SU-DHL-6 (cell line): ENCODE results near the gene KCNK2.

Experiments
- H2AFZ ChIP-seq: fragments of 200-600 bp; sonication (generic); 2 replicates; pipeline ENCODE4 v1.6.1; 2014; ENCODE audit warnings: low read depth, mild to moderate bottlenecking, moderate library complexity, mixed read lengths, antibody characterized with exemption, low read length; ENCODE audit not compliant: severe bottlenecking
- H3F3A ChIP-seq: fragments of 200-600 bp; shearing (Covaris generic); 2 replicates; pipeline ENCODE4 v1.6.0; 2016; ENCODE audit warnings: antibody characterized with exemption, mild to moderate bottlenecking; ENCODE audit not compliant: insufficient read depth
- H3K27ac ChIP-seq: fragments of 200-600 bp; sonication (generic); 2 replicates; pipeline ENCODE4 v1.5.1; 2016; ENCODE audit warnings: low read depth, mild to moderate bottlenecking, low read length, moderate library complexity, mixed read lengths
- H3K27me3 ChIP-seq: fragments of 200-600 bp; sonication (generic), shearing (Covaris generic); 2 replicates; pipeline ENCODE4 v1.6.0; 2014; ENCODE audit warnings: mild to moderate bottlenecking, low read length
- H3K36me3 ChIP-seq: fragments of 200-600 bp; sonication (generic); 2 replicates; pipeline ENCODE4 v1.6.1; 2014; ENCODE audit warnings: mild to moderate bottlenecking, low read length, mixed read lengths
- H3K4me2 ChIP-seq: fragments of 300-600, 200-600 bp; shearing (Covaris generic), sonication (generic); 2 replicates; pipeline ENCODE4 v1.6.0; 2014; ENCODE audit warnings: low read length, low read depth, mild to moderate bottlenecking; ENCODE audit not compliant: poor library complexity, severe bottlenecking
- H3K4me3 ChIP-seq: fragments of 200-600 bp; sonication (generic); 2 replicates; pipeline ENCODE4 v1.5.1; 2014; ENCODE audit warnings: antibody characterized with exemption, low read length, mild to moderate bottlenecking, mixed read lengths; ENCODE audit not compliant: insufficient read depth, poor library complexity, severe bottlenecking
- H3K79me2 ChIP-seq: fragments of 200-600 bp; sonication (generic); 2 replicates; pipeline ENCODE4 v1.6.1; 2014; ENCODE audit warnings: mild to moderate bottlenecking, low read length, moderate library complexity; ENCODE audit not compliant: insufficient read depth
- H3K9ac ChIP-seq: fragments of 200-600 bp; sonication (generic); 2 replicates; pipeline ENCODE4 v1.7.0; 2014; ENCODE audit warnings: mild to moderate bottlenecking, low read length
- H3K9me2 ChIP-seq: fragments of 200-600 bp; sonication (generic); replicated peaks from 2 replicates; pipeline ENCODE4 v1.6.1; 2014; ENCODE audit warnings: low read length; ENCODE audit not compliant: insufficient read depth
- H3K9me3 ChIP-seq: fragments of 200-600 bp; sonication (generic); 2 replicates; pipeline ENCODE4 v1.6.1; 2014; ENCODE audit warnings: low read length, mixed read lengths; ENCODE audit not compliant: insufficient read depth
- H4K20me1 ChIP-seq: fragments of 200-600 bp; sonication (generic); 2 replicates; pipeline ENCODE4 v1.6.1; 2014; ENCODE audit warnings: low read depth, mild to moderate bottlenecking, antibody characterized with exemption, low read length, moderate library complexity, mixed read lengths
- EZH2phosphoT487 ChIP-seq: fragments of 200-600 bp; sonication (generic), shearing (Covaris generic); conservative IDR thresholded peaks from 2 replicates; pipeline ENCODE4 v1.6.1; 2018; ENCODE audit warnings: mild to moderate bottlenecking, antibody characterized with exemption, low read length, moderate library complexity, mixed read lengths
- TF ChIP-seq, protein P1 (sequence below): fragments of 200-600 bp; sonication (generic); IDR thresholded peaks from one replicate; pipeline ENCODE4 v1.5.1; 2017; ENCODE audit warnings: antibody characterized with exemption, mild to moderate bottlenecking, low read length, moderate library complexity; ENCODE audit not compliant: insufficient read depth, poor library complexity, severe bottlenecking

Gene KCNK2

DNA sequence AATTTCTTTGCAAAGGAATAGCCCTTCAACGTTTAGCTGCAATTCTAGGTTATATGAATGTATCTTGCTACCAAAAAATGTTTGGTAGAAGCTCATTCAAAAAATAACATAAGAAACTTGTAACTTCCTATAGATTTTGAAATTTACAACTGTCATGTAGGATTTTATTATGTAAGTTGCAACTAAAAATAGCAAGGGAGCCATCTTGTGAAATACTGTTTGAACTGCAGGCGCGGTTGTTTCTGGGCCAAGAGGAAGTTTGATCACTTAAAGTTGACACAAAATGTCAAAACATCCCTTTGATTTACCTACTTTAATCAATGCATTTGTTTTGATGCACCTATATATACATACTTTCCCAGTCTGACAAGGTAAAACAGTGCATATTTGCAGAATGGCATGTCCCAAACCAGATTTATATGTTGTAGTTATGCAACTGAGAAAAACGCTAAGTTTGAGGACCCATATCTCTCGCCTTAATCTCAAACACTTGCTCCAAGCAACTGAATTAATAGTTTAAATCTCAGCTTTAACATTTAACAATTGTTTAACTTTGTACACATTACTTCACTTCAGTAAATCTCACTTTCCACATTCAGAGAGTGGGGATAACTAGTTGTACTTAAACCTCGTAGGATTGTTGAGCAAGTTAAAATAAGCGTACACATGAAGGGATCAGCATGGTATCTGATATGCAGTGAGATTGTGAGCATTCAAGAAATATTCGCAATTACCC is 63.9 kb downstream of the KCNK2 start:
- no peak overlapping the region for H2AFZ ChIP-seq
- no peak overlapping the region for H3K27ac ChIP-seq
- no peaks in the 10 kb centered on the region for H3K9me2 ChIP-seq
- TF ChIP-seq EZH2phosphoT487: no peak
- TF ChIP-seq, protein P1, sequence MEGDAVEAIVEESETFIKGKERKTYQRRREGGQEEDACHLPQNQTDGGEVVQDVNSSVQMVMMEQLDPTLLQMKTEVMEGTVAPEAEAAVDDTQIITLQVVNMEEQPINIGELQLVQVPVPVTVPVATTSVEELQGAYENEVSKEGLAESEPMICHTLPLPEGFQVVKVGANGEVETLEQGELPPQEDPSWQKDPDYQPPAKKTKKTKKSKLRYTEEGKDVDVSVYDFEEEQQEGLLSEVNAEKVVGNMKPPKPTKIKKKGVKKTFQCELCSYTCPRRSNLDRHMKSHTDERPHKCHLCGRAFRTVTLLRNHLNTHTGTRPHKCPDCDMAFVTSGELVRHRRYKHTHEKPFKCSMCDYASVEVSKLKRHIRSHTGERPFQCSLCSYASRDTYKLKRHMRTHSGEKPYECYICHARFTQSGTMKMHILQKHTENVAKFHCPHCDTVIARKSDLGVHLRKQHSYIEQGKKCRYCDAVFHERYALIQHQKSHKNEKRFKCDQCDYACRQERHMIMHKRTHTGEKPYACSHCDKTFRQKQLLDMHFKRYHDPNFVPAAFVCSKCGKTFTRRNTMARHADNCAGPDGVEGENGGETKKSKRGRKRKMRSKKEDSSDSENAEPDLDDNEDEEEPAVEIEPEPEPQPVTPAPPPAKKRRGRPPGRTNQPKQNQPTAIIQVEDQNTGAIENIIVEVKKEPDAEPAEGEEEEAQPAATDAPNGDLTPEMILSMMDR: no peak
- no peaks in the 10 kb centered on the region for H3F3A ChIP-seq
- H3K9ac ChIP-seq: no peak overlapping the region
- no peaks in the 10 kb centered on the region for H3K36me3 ChIP-seq
- no peaks in the 10 kb centered on the region for H4K20me1 ChIP-seq
- no peaks in the 10 kb centered on the region; the same call in 1 of the 2 replicates for H3K9me3 ChIP-seq
- no peaks in the 10 kb centered on the region for H3K27me3 ChIP-seq
- H3K79me2 ChIP-seq: no peaks in the 10 kb centered on the region
- no peak overlapping the region for H3K4me3 ChIP-seq
- H3K4me2 ChIP-seq: no peak overlapping the region

DNA sequence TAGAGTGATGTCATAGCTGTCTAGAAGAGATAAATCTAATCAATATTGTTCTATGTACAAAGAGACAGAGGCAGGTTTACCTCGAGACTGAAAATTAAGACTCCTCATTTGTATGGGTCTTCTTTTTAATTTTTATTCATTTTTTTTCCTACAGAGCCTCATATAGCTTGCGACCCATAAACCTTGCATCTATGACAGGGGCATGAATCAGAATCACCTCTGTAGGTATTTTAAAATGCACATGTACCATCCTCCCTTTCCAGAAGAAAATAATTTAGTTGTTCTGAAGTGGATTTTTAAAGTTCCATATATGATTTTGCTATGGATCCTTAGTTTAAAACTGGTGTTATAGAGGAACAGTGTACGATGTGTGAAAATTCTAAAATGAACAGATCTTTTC is 64.5 kb downstream of the KCNK2 start:
- no peaks in the 10 kb centered on the region for H3K36me3 ChIP-seq
- no peak overlapping the region for H3K4me3 ChIP-seq

DNA sequence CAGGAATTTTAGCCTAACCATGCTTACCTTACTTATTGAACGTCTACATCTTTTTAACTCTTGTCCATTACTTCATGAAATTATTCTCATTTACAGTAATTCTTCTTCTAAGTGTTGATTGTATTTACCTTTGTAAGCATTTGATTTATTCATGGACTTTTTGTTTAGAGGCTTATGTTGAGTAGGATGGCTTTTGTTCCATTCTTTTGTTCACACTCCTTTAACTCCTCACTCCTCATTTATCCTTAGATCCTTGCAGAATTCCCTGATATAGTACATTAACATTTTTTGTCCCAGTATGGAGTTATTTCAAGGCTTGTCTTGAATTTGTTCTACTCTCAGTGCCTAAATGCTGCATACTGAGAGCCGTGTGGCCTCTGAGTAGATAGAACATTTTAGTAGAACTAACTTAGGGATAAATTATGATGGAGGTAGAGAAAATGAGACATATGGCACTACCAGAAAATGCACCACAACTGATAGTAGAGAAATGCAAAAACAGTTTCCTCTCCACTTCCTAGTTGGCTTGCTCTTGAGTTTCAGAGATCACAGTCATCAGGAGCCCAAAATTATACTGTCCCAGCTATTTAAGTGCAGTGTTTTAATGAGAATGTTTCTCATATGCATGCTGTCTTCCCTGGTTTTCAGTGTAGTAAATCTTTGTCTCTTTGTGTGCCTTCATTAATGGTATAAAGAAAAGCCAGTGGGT is 69.5 kb downstream of the KCNK2 start:
- H4K20me1 ChIP-seq: no peaks in the 10 kb centered on the region
- no peaks in the 10 kb centered on the region for H3K9me2 ChIP-seq
- no peak overlapping the region for H3K4me2 ChIP-seq
- H3K36me3 ChIP-seq: no peaks in the 10 kb centered on the region
- H2AFZ ChIP-seq: no peak overlapping the region
- H3K27ac ChIP-seq: no peak overlapping the region
- H3K4me3 ChIP-seq: no peak overlapping the region
- no peaks in the 10 kb centered on the region for H3K9me3 ChIP-seq
- H3F3A ChIP-seq: no peaks in the 10 kb centered on the region
- H3K9ac ChIP-seq: no peak overlapping the region
- H3K79me2 ChIP-seq: no peaks in the 10 kb centered on the region
- H3K27me3 ChIP-seq: no peaks in the 10 kb centered on the region
- TF ChIP-seq, protein P1: no peak
- TF ChIP-seq EZH2phosphoT487: no peak

More for the DNA sequence above, 64.5 kb downstream of the KCNK2 start:
- no peaks in the 10 kb centered on the region for H3K27me3 ChIP-seq
- no peak overlapping the region for H3K9ac ChIP-seq
- no peak for TF ChIP-seq EZH2phosphoT487
- TF ChIP-seq, protein P1: no peak
- H3K9me2 ChIP-seq: no peaks in the 10 kb centered on the region
- no peaks in the 10 kb centered on the region for H4K20me1 ChIP-seq
- no peaks in the 10 kb centered on the region for H3K79me2 ChIP-seq
- no peak overlapping the region for H3K4me2 ChIP-seq
- H3K27ac ChIP-seq: no peak overlapping the region
- H3F3A ChIP-seq: no peaks in the 10 kb centered on the region
- H2AFZ ChIP-seq: no peak overlapping the region
- H3K9me3 ChIP-seq: no peaks in the 10 kb centered on the region
